Gastroesophageal sphincter (tissue), 4 donors: ENCODE data around the gene KIF1C. TPM values are rescaled to one million over a fixed set of nuclear protein-coding genes. Genes with fewer than 3 reads are reported as not detected.

Source experiments
- ATAC-seq: fragments of 150-250 bp; one replicate; pipeline ENCODE4 v1.9.1; 2016; ENCODE audit warnings: mild to moderate bottlenecking, moderate library complexity
- H3K27ac ChIP-seq, 4 donors: fragments of 200-600 bp; sonication (generic) in 3 of 4; 1 replicate in 3 of 4; 2 replicates in 1 of 4; pipeline ENCODE4 v1.5.1; 2016 to 2019
- H3K27me3 ChIP-seq: fragments of 200-600 bp; sonication (generic); one replicate; pipeline ENCODE4 v1.5.1; 2019
- H3K36me3 ChIP-seq, 2 donors: fragments of 200-600 bp; sonication (generic); one replicate each; pipeline ENCODE4 v1.5.1; 2019; ENCODE audit warnings: control low read depth in 1 of 2
- H3K4me1 ChIP-seq, 3 donors: fragments of 200-600 bp; sonication (generic); 1 replicate in 2 of 3; 2 replicates in 1 of 3; pipeline ENCODE4 v1.5.1; 2016 to 2019; ENCODE audit warnings: control low read depth in 2 of 3
- H3K4me3 ChIP-seq, 2 donors: fragments of 200-600 bp; sonication (generic); one replicate each; pipeline ENCODE4 v1.5.1; 2019; ENCODE audit warnings: mild to moderate bottlenecking in 1 of 2, moderate library complexity in 1 of 2
- H3K9me3 ChIP-seq, 3 donors: fragments of 200-600 bp; sonication (generic); one replicate each; pipeline ENCODE4 v1.5.1; 2017 to 2019; ENCODE audit warnings: control low read depth in 2 of 3
- EP300 ChIP-seq: sonication (generic); formaldehyde crosslinking; IDR thresholded peaks from one replicate; pipeline ENCODE4 v1.6.1; 2017; ENCODE audit warnings: antibody characterized with exemption, mild to moderate bottlenecking
- POLR2A ChIP-seq, 2 donors: fragments of 450-650 bp; IDR thresholded peaks; one replicate each; pipeline ENCODE4 v1.6.1; 2017; ENCODE audit warnings: antibody characterized with exemption in 2 of 2, mild to moderate bottlenecking in 2 of 2, moderate library complexity in 1 of 2
- POLR2AphosphoS5 ChIP-seq: sonication (generic); formaldehyde crosslinking; IDR thresholded peaks from one replicate; pipeline ENCODE4 v1.6.1; 2017; ENCODE audit warnings: antibody characterized with exemption
- WGBS, 2 donors: methylation state at CpG; one replicate each; pipeline ENCODE4 v1.1.5; 2018; ENCODE audit warnings: low coverage in 1 of 2; 5-methylcytosine and 5-hydroxymethylcytosine counted together
- total RNA-seq, 4 donors: library from RNA; depleted of rRNA; stranded (reverse); fragments of >200 nt; gene quantifications; one replicate each; pipeline ENCODE4 v1.1.0, GENCODE V29; 2016
- TF ChIP-seq, protein P1 (sequence below), 4 experiments: fragments of 200-600 bp in 2 of 4; fragments of 450-650 bp in 2 of 4; sonication (generic) in 1 of 4; IDR thresholded peaks; one replicate each; pipeline ENCODE4 v1.5.1; 2017 to 2019; ENCODE audit warnings: antibody characterized with exemption in 4 of 4, mild to moderate bottlenecking in 2 of 4, moderate library complexity in 2 of 4

Gene KIF1C
- total RNA-seq, 4 donors from 2014 or later = 147 to 302 (median 180) TPM

DNA sequence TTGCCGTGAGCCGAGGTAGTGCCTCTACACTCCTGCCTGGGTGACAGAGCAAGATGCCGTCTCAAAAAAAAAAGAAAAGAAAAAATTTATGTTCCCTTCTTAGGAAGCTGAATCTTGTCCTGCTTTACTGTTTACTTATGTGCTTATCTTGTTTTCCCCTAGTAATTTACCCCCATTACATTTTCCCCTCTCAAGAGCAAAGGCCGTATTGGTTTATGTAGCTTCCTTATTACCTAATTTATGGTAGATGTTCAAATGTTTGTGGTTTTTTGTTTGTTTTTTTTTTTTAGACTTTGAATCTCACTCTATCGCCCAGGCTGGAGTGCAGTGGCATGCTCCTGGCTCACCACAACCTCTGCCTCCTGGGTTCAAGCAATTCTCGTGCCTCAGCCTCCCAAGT, 47.7 kb downstream of the KIF1C start:
- Histone ChIP-seq H3K27ac (no peak overlapping the region), H3K36me3 (no peaks in the 10 kb centered on the region), H3K4me1 (peaks cover 0 to 9% (median 3%) of the 10 kb centered on the region in 3 donors), H3K4me3 (no peak overlapping the region), H3K9me3 (no peaks in the 10 kb centered on the region), H3K27me3 (no peaks in the 10 kb centered on the region)
- ATAC-seq = no peak
- no peak for TF ChIP-seq EP300
- 80% methylated on average over 2 to 6 of the region's 6 CpGs for WGBS, 2 donors

- Histone ChIP-seq H3K27me3 (no peaks in the 10 kb centered on the region), H3K4me3 (no peak overlapping the region), H3K27ac (no peak overlapping the region), H3K36me3 (no peaks in the 10 kb centered on the region), H3K9me3 (no peaks in the 10 kb centered on the region), H3K4me1 (peaks cover 0 to 9% (median 3%) of the 10 kb centered on the region in 3 donors)
- WGBS, 2 donors = 22% methylated on average over 2 of the region's 2 CpGs; no CpG with 5 or more reads in 1 of the 2 donors
- ATAC-seq = no peak
- no peak for TF ChIP-seq POLR2AphosphoS5
Measured at GRCh38 chr17:5047446-5047845, 49.7 kb downstream of the KIF1C start.

DNA sequence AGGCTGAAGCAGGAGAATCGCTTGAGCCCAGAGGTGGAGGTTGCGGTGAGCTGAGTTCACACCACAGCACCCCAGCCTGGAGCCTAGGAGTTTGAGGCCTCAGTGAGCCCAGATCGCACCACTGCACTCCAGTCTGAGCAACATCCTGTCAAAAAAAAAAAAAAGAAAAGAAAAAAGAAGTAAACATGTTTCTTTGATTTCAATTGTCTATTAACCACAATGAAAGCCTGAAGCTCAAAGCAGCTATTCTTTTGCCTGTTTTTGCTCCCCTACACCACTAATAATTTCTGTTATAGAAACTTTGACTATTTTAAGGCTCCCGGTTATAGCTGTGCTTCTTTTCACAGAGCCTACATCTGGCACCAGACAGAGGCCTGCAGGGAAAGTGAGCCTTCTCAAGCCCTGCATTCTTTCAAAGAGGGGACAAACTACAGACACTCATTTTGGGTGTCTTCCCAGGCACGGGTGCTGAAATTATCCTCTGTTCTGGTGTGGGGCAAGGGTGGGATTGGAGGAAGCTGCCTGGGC, 51.6 kb downstream of the KIF1C start:
- no peak overlapping the region for H3K4me3 ChIP-seq
- WGBS, 2 donors = 48 to 86% methylated on average over 3 to 5 of the region's 5 CpGs
- peak overlapping the region in 3 of 4 donors; percentile 40 to 64 (median 42) for H3K27ac ChIP-seq
- ATAC-seq = no peak
- no peaks in the 10 kb centered on the region for H3K36me3 ChIP-seq
- TF ChIP-seq EP300 = no peak
- TF ChIP-seq POLR2A (IDR thresholded peaks at IDR 0.05) = no peak
- TF ChIP-seq, protein P1, sequence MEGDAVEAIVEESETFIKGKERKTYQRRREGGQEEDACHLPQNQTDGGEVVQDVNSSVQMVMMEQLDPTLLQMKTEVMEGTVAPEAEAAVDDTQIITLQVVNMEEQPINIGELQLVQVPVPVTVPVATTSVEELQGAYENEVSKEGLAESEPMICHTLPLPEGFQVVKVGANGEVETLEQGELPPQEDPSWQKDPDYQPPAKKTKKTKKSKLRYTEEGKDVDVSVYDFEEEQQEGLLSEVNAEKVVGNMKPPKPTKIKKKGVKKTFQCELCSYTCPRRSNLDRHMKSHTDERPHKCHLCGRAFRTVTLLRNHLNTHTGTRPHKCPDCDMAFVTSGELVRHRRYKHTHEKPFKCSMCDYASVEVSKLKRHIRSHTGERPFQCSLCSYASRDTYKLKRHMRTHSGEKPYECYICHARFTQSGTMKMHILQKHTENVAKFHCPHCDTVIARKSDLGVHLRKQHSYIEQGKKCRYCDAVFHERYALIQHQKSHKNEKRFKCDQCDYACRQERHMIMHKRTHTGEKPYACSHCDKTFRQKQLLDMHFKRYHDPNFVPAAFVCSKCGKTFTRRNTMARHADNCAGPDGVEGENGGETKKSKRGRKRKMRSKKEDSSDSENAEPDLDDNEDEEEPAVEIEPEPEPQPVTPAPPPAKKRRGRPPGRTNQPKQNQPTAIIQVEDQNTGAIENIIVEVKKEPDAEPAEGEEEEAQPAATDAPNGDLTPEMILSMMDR (IDR thresholded peaks at IDR 0.05) = no peak
- no peak for TF ChIP-seq POLR2AphosphoS5
- H3K4me1 ChIP-seq = peaks cover 0 to 9% (median 3%) of the 10 kb centered on the region in 3 donors
- no peaks in the 10 kb centered on the region for H3K9me3 ChIP-seq
- no peaks in the 10 kb centered on the region for H3K27me3 ChIP-seq

DNA sequence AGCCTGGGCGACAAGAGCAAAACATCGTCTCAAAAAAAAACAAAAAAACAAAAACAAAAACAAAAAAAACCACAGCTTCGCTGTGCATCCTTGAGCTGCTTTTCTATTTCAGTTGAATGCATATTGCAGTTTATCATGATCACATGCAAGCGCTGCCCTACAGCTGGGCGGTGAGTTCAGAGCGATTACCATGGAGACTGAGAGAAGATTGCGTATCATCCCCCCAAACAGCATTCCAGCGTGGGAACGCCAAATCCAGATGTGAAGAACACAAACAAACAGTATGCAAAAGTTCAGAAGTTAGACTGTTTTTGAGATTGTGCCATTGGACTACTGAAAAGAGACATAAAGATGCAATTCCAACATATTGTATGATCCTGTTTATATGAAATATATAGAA, 52.5 kb downstream of the KIF1C start:
- H3K27me3 ChIP-seq = no peaks in the 10 kb centered on the region
- TF ChIP-seq POLR2AphosphoS5 (no peak), POLR2A (IDR thresholded peaks at IDR 0.05) (no peak), EP300 (no peak)
- TF ChIP-seq, protein P1 (IDR thresholded peaks at IDR 0.05) = no peak
- H3K9me3 ChIP-seq = no peaks in the 10 kb centered on the region
- no peak overlapping the region for H3K4me3 ChIP-seq
- H3K36me3 ChIP-seq = no peaks in the 10 kb centered on the region
- 63 to 68% methylated on average over 6 to 9 of the region's 9 CpGs for WGBS, 2 donors
- no peak for ATAC-seq
- peaks cover 0 to 9% (median 3%) of the 10 kb centered on the region in 3 donors for H3K4me1 ChIP-seq
- H3K27ac ChIP-seq = no peak overlapping the region

- no peak overlapping the region for H3K27ac ChIP-seq
- H3K27me3 ChIP-seq = peaks cover 11% of the 10 kb centered on the region
- no peaks in the 10 kb centered on the region for H3K9me3 ChIP-seq
- no peak for ATAC-seq
- no peaks in the 10 kb centered on the region for H3K4me1 ChIP-seq
- TF ChIP-seq POLR2A (IDR thresholded peaks at IDR 0.05) (no peak), POLR2AphosphoS5 (no peak), EP300 (no peak)
- TF ChIP-seq, protein P1 (IDR thresholded peaks at IDR 0.05) = no peak
- no peaks in the 10 kb centered on the region for H3K36me3 ChIP-seq
- 90% methylated on average over 9 of the region's 10 CpGs; no CpG with 5 or more reads in 1 of the 2 donors for WGBS, 2 donors
- H3K4me3 ChIP-seq = no peak overlapping the region
Measured at GRCh38 chr17:5055543-5055942, 57.8 kb downstream of the KIF1C start.

DNA sequence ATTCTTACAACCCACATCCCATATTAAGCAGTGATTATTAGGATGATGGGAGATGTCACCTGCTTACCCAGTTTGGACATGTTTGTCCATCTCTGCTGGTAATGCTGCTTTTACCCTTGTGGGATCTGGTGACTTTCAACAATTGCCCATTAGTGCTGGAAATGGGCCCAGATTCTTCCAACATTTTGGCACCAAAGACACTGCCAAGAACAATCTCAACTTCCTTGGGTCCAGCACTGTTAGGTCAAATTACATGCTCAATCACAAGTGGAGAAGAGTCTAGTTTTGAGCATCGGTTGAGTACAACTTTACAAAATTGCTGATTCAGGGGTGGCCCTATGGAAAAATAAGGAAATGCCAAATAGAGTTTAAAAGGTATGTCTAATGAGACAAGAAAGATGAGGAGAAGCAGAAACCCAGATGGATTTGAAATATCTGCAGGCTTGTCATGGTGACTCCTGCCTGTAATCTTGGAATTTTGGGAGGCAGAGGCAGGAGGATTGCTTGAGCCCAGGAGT, 67.5 kb downstream of the KIF1C start:
- Histone ChIP-seq H3K27ac (no peak overlapping the region), H3K27me3 (no peaks in the 10 kb centered on the region), H3K9me3 (no peaks in the 10 kb centered on the region), H3K36me3 (no peaks in the 10 kb centered on the region), H3K4me1 (peaks cover 0 to 7% (median 0%) of the 10 kb centered on the region in 3 donors), H3K4me3 (no peak overlapping the region)
- WGBS, 2 donors = 22 to 43% methylated on average over 1 of the region's 1 CpG
- TF ChIP-seq POLR2AphosphoS5 (no peak), EP300 (no peak), POLR2A (IDR thresholded peaks at IDR 0.05) (no peak)
- TF ChIP-seq, protein P1 (IDR thresholded peaks at IDR 0.05) = no peak
- ATAC-seq = no peak
